Measurements from ENCODE around the gene PNRC2. TPM values are rescaled to one million over a fixed set of nuclear protein-coding genes. Genes with fewer than 3 reads are reported as not detected.

Gene PNRC2
- total and polyA plus RNA-seq, 2 of the 13 experiments (the other 11 are each of a cell fraction or from before 2014, with no cell fraction given) = 74.9 to 97.5 TPM

DNA sequence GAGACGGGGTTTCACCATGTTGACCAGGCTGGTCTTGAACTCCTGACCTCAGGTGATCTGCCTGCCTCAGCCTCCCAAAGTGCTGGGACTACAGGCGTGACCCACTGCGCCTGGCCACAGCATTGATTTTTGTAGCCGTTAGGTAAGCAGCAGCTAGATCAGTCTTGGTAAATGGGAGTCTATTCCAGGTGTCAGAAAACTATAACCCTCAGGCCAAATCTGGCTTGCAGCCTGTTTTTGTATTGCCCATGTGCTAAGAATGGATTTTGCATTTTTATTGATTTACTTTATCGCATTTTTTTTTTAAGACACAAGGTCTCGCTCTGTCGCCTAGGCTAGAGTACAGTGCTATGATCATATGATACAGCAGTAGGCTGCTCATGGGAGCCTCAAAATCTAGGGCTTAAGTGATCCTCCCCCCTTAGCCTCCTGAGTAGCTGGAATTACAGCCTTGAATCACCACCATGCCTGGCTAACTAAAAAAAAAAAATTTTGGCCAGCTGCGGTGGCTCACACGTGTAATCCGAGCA lies 37.1 kb downstream of the PNRC2 start:
- no peak overlapping the region for H3K4me3 ChIP-seq (replicated peaks in 1 of 3; ENCODE audit: insufficient read depth in 1 of 3, low read depth in 2 of 3, low read length in 3 of 3)
- no peak for FAIRE-seq
- H4K20me1 ChIP-seq (ENCODE audit: insufficient read depth, low read length) = no peaks in the 10 kb centered on the region
- no peak overlapping the region for H2AFZ ChIP-seq (ENCODE audit: low read length)
- no peaks in the 10 kb centered on the region for H3K9me3 ChIP-seq (ENCODE audit: low read length)
- BruUV-seq (replicated peaks) = no TSS peak
- intact Hi-C loops (cut with micrococcal nuclease; ENCODE audit: unreplicated experiment) (no loop called here), in situ Hi-C loops (cut with HindIII; ENCODE audit: extremely low pct_ligation_motif_present, low pct_unique_long_range_greater_than_20kb) (no loop called here)
- WGBS (ENCODE audit: low lambda C conversion rate) = 88% methylated on average over 10 of the region's 10 CpGs
- no peak for ATAC-seq
- DNase-seq (ENCODE audit: low spot score) = no peak
- TF ChIP-seq ZNF878 (CRISPR knock-in tag; IDR thresholded peaks at IDR 0.05) (0 out of 2 replicates have a peak, but pooled peaks have one; percentile 27), ZNF788 (CRISPR knock-in tag; IDR thresholded peaks at IDR 0.05; ENCODE audit: borderline replicate concordance) (no peak), SIX4 (CRISPR knock-in tag; IDR thresholded peaks at IDR 0.05) (no peak)
- TF ChIP-seq, protein P1, sequence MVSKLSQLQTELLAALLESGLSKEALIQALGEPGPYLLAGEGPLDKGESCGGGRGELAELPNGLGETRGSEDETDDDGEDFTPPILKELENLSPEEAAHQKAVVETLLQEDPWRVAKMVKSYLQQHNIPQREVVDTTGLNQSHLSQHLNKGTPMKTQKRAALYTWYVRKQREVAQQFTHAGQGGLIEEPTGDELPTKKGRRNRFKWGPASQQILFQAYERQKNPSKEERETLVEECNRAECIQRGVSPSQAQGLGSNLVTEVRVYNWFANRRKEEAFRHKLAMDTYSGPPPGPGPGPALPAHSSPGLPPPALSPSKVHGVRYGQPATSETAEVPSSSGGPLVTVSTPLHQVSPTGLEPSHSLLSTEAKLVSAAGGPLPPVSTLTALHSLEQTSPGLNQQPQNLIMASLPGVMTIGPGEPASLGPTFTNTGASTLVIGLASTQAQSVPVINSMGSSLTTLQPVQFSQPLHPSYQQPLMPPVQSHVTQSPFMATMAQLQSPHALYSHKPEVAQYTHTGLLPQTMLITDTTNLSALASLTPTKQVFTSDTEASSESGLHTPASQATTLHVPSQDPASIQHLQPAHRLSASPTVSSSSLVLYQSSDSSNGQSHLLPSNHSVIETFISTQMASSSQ (IDR thresholded peaks at IDR 0.05; ENCODE audit: low read depth) = no peak
- TF ChIP-seq, protein P1 (CRISPR knock-in tag; IDR thresholded peaks at IDR 0.05; ENCODE audit: borderline replicate concordance) = no peak
- TF ChIP-seq, protein P2, sequence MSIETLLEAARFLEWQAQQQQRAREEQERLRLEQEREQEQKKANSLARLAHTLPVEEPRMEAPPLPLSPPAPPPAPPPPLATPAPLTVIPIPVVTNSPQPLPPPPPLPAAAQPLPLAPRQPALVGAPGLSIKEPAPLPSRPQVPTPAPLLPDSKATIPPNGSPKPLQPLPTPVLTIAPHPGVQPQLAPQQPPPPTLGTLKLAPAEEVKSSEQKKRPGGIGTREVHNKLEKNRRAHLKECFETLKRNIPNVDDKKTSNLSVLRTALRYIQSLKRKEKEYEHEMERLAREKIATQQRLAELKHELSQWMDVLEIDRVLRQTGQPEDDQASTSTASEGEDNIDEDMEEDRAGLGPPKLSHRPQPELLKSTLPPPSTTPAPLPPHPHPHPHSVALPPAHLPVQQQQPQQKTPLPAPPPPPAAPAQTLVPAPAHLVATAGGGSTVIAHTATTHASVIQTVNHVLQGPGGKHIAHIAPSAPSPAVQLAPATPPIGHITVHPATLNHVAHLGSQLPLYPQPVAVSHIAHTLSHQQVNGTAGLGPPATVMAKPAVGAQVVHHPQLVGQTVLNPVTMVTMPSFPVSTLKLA (IDR thresholded peaks at IDR 0.05) = no peak
- TF ChIP-seq, protein P3, sequence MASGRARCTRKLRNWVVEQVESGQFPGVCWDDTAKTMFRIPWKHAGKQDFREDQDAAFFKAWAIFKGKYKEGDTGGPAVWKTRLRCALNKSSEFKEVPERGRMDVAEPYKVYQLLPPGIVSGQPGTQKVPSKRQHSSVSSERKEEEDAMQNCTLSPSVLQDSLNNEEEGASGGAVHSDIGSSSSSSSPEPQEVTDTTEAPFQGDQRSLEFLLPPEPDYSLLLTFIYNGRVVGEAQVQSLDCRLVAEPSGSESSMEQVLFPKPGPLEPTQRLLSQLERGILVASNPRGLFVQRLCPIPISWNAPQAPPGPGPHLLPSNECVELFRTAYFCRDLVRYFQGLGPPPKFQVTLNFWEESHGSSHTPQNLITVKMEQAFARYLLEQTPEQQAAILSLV (CRISPR knock-in tag; IDR thresholded peaks at IDR 0.05; ENCODE audit: borderline replicate concordance) = no peak
- peaks cover 55% of the 10 kb centered on the region for H3K4me1 ChIP-seq (ENCODE audit: insufficient read depth, low read length)
- no peak overlapping the region for H3K9ac ChIP-seq (ENCODE audit: insufficient read depth, low read depth, low read length)
- no peaks in the 10 kb centered on the region for H3K79me2 ChIP-seq (ENCODE audit: insufficient read depth, low read length)
- no peak overlapping the region for H3K4me2 ChIP-seq (ENCODE audit: low read depth, low read length)
- ChIA-PET POLR2A (no interaction called here), CTCF (ENCODE audit: low intra/inter-chr PET ratio, low total read pairs) (no interaction called here)
- H3K27me3 ChIP-seq (ENCODE audit: control insufficient read depth in 1 of 2, insufficient read depth in 2 of 2, low read length in 2 of 2) = no peaks in the 10 kb centered on the region
- H3K27ac ChIP-seq (ENCODE audit: extremely low read length, insufficient read depth, low read length) = no peak overlapping the region
- H3K36me3 ChIP-seq (replicated peaks in 1 of 2; ENCODE audit: control insufficient read depth in 1 of 2, insufficient read depth in 2 of 2, low read length in 2 of 2) = no peaks in the 10 kb centered on the region
